Measurements from ENCODE around the gene SLK.

DNA sequence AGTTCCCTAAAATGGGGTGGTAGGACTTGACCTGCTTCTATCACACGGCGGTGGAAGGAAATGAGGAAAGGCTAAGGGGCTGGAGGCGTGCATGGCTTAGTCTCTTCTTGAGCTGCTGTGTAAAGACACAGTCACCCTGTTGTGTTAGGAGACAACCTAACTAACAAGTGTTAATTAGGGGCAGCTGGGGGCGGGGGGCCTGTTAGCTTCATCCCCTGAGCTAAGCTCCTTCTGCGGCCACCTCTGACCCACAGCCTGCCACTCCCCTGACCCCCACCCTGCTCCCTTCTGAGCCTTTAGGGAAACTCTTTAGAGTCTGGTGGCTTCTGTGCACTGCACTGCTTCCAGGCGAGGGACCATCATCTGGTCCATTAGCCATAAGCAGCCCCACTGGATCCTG, 90.8 kb downstream of the SLK start:
- TF ChIP-seq, protein P1, sequence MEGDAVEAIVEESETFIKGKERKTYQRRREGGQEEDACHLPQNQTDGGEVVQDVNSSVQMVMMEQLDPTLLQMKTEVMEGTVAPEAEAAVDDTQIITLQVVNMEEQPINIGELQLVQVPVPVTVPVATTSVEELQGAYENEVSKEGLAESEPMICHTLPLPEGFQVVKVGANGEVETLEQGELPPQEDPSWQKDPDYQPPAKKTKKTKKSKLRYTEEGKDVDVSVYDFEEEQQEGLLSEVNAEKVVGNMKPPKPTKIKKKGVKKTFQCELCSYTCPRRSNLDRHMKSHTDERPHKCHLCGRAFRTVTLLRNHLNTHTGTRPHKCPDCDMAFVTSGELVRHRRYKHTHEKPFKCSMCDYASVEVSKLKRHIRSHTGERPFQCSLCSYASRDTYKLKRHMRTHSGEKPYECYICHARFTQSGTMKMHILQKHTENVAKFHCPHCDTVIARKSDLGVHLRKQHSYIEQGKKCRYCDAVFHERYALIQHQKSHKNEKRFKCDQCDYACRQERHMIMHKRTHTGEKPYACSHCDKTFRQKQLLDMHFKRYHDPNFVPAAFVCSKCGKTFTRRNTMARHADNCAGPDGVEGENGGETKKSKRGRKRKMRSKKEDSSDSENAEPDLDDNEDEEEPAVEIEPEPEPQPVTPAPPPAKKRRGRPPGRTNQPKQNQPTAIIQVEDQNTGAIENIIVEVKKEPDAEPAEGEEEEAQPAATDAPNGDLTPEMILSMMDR (IDR thresholded peaks at IDR 0.05): no peak
- TF ChIP-seq YY1 (IDR thresholded peaks at IDR 0.05; ENCODE audit: low read depth) (no peak), POLR2AphosphoS5 (IDR thresholded peaks at IDR 0.05; ENCODE audit: low read depth, low read length) (no peak), EZH2phosphoT487 (IDR thresholded peaks at IDR 0.05; ENCODE audit: borderline replicate concordance, low read depth) (no peak), SMC3 (IDR thresholded peaks at IDR 0.05; ENCODE audit: low read depth, low read length) (no peak), TAF1 (IDR thresholded peaks at IDR 0.05; ENCODE audit: borderline replicate concordance, low read depth, low read length) (no peak)
- TF ChIP-seq, protein P2, sequence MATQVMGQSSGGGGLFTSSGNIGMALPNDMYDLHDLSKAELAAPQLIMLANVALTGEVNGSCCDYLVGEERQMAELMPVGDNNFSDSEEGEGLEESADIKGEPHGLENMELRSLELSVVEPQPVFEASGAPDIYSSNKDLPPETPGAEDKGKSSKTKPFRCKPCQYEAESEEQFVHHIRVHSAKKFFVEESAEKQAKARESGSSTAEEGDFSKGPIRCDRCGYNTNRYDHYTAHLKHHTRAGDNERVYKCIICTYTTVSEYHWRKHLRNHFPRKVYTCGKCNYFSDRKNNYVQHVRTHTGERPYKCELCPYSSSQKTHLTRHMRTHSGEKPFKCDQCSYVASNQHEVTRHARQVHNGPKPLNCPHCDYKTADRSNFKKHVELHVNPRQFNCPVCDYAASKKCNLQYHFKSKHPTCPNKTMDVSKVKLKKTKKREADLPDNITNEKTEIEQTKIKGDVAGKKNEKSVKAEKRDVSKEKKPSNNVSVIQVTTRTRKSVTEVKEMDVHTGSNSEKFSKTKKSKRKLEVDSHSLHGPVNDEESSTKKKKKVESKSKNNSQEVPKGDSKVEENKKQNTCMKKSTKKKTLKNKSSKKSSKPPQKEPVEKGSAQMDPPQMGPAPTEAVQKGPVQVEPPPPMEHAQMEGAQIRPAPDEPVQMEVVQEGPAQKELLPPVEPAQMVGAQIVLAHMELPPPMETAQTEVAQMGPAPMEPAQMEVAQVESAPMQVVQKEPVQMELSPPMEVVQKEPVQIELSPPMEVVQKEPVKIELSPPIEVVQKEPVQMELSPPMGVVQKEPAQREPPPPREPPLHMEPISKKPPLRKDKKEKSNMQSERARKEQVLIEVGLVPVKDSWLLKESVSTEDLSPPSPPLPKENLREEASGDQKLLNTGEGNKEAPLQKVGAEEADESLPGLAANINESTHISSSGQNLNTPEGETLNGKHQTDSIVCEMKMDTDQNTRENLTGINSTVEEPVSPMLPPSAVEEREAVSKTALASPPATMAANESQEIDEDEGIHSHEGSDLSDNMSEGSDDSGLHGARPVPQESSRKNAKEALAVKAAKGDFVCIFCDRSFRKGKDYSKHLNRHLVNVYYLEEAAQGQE (IDR thresholded peaks at IDR 0.05; ENCODE audit: low read depth, low read length): no peak
- TF ChIP-seq, protein P3, sequence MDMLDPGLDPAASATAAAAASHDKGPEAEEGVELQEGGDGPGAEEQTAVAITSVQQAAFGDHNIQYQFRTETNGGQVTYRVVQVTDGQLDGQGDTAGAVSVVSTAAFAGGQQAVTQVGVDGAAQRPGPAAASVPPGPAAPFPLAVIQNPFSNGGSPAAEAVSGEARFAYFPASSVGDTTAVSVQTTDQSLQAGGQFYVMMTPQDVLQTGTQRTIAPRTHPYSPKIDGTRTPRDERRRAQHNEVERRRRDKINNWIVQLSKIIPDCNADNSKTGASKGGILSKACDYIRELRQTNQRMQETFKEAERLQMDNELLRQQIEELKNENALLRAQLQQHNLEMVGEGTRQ (IDR thresholded peaks at IDR 0.05; ENCODE audit: borderline replicate concordance, low read depth, low read length): no peak
